ENCODE results near the gene ATXN7L2.

Gene ATXN7L2

GRCh38 chr1:109509176-109510134 lies 25.8 kb downstream of the ATXN7L2 start, which contains the start of gene AMIGO1 (continued):
- TF ChIP-seq AEBP2 (tag by site-specific recombination; IDR thresholded peaks at IDR 0.05; ENCODE audit: borderline replicate concordance) (no peak), ZEB2 (tag by site-specific recombination; IDR thresholded peaks at IDR 0.05) (0 out of 2 replicates have a peak, but pooled peaks have one; percentile 19), ZBTB26 (tag by site-specific recombination; optimal IDR thresholded peaks at IDR 0.05) (peak; percentile 72), ZSCAN18 (tag by site-specific recombination; IDR thresholded peaks at IDR 0.05) (no peak), ZSCAN23 (tag by site-specific recombination; IDR thresholded peaks at IDR 0.05) (no peak), ZNF654 (tag by site-specific recombination; IDR thresholded peaks at IDR 0.05; ENCODE audit: low read depth) (no peak), ZNF701 (tag by site-specific recombination; IDR thresholded peaks at IDR 0.05) (no peak), HOXC10 (CRISPR knock-in tag; IDR thresholded peaks at IDR 0.05) (no peak), ZBTB21 (tag by site-specific recombination; IDR thresholded peaks at IDR 0.05) (no peak), ZSCAN30 (tag by site-specific recombination; IDR thresholded peaks at IDR 0.05) (no peak), ZNF777 (tag by site-specific recombination; IDR thresholded peaks at IDR 0.05; ENCODE audit: borderline replicate concordance) (no peak), ZXDB (tag by site-specific recombination; IDR thresholded peaks at IDR 0.05) (no peak), ZNF488 (tag by site-specific recombination; IDR thresholded peaks at IDR 0.05) (no peak), TCF7L2 (IDR thresholded peaks at IDR 0.05; ENCODE audit: borderline replicate concordance, low read depth, low read length) (no peak), BCL6B (tag by site-specific recombination; IDR thresholded peaks at IDR 0.05) (no peak), ZNF549 (tag by site-specific recombination; IDR thresholded peaks at IDR 0.05) (no peak), SALL2 (tag by site-specific recombination; IDR thresholded peaks at IDR 0.05; ENCODE audit: borderline replicate concordance) (no peak), TSHZ1 (tag by site-specific recombination; IDR thresholded peaks at IDR 0.05; ENCODE audit: borderline replicate concordance) (no peak), FEZF1 (tag by site-specific recombination; IDR thresholded peaks at IDR 0.05) (no peak), ZNF792 (tag by site-specific recombination; IDR thresholded peaks at IDR 0.05) (no peak), ZNF362 (tag by site-specific recombination; IDR thresholded peaks at IDR 0.05) (no peak), ZNF157 (tag by site-specific recombination; IDR thresholded peaks at IDR 0.05) (no peak), ZNF501 (tag by site-specific recombination; IDR thresholded peaks at IDR 0.05) (no peak), ZNF133 (tag by site-specific recombination; IDR thresholded peaks at IDR 0.05) (no peak), ZNF398 (tag by site-specific recombination; IDR thresholded peaks at IDR 0.05) (no peak), ZFP3 (tag by site-specific recombination; IDR thresholded peaks at IDR 0.05; ENCODE audit: low read depth) (no peak)
